ENCODE measurements around the gene CCDC175.

Gene CCDC175

DNA sequence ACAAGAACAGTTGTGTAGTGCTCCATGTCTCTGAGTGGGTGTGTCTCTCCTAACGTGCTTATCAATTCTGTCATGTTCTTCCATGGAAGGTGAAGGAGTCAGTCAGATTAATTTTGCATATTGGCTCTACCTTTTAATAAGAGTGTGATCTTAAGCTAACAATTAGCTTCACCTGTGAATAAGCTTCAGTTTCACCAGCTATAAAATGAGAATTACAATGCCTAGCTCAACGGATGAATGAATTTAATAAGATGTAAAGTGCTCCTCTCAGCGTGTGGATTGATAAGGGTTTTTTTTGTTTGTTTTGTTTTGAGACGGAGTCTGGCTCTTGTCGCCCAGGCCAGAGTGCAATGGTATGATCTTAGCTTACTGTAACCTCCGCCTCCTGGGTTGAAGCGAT is 32.7 kb downstream of the CCDC175 start:
- H3K4me1 ChIP-seq (ENCODE audit: low read length) = no peaks in the 10 kb centered on the region
- no peaks in the 10 kb centered on the region for H3K79me2 ChIP-seq (ENCODE audit: low read length)
- no peaks in the 10 kb centered on the region for H4K20me1 ChIP-seq (ENCODE audit: insufficient read depth, low read length)
- H3K4me2 ChIP-seq (ENCODE audit: low read depth, low read length) = no peak overlapping the region
- no peaks in the 10 kb centered on the region for H3K9me2 ChIP-seq (replicated peaks; ENCODE audit: insufficient read depth, low read length)
- TF ChIP-seq EZH2phosphoT487 (IDR thresholded peaks at IDR 0.05; ENCODE audit: low read length) = no peak
- TF ChIP-seq, protein P1, sequence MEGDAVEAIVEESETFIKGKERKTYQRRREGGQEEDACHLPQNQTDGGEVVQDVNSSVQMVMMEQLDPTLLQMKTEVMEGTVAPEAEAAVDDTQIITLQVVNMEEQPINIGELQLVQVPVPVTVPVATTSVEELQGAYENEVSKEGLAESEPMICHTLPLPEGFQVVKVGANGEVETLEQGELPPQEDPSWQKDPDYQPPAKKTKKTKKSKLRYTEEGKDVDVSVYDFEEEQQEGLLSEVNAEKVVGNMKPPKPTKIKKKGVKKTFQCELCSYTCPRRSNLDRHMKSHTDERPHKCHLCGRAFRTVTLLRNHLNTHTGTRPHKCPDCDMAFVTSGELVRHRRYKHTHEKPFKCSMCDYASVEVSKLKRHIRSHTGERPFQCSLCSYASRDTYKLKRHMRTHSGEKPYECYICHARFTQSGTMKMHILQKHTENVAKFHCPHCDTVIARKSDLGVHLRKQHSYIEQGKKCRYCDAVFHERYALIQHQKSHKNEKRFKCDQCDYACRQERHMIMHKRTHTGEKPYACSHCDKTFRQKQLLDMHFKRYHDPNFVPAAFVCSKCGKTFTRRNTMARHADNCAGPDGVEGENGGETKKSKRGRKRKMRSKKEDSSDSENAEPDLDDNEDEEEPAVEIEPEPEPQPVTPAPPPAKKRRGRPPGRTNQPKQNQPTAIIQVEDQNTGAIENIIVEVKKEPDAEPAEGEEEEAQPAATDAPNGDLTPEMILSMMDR (IDR thresholded peaks at IDR 0.05; ENCODE audit: low read length) = no peak
- TF ChIP-seq EZH2 (optimal IDR thresholded peaks at IDR 0.05; ENCODE audit: low read depth, low read length) = no peak
- H2AFZ ChIP-seq (ENCODE audit: low read length) = no peak overlapping the region
- no peaks in the 10 kb centered on the region for H3K27me3 ChIP-seq (replicated peaks; ENCODE audit: insufficient read depth, low read length)
- DNase-seq = no peak
- H3K4me3 ChIP-seq (ENCODE audit: low read length) = no peak overlapping the region
- H3K27ac ChIP-seq (ENCODE audit: low read length) = no peak overlapping the region
- no peaks in the 10 kb centered on the region for H3F3A ChIP-seq (ENCODE audit: insufficient read depth, low read length)
- no peak overlapping the region for H3K9ac ChIP-seq (ENCODE audit: low read length)
- H3K36me3 ChIP-seq (replicated peaks; ENCODE audit: insufficient read depth, low read length) = no peaks in the 10 kb centered on the region
- H3K9me3 ChIP-seq (replicated peaks; ENCODE audit: insufficient read depth, low read length) = no peaks in the 10 kb centered on the region

DNA sequence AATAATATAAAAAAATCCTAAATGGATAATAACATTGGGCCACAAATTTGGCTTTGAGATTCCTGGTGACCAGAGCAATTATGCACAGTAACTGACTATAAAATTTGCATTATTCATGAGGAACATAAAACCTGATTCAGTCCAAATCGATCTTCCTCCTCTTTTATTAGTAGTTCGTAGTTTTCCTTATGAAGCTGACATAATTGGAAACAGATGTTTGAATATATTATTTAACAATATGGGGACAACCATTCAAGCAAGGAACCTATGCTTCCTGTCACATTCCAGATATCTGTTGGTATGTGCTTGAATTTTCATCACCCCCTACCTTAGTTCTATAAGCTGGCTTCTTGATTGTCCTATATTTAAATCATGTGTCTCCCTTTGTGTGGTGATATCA is 34.9 kb downstream of the CCDC175 start:
- Histone ChIP-seq H3K9ac (ENCODE audit: low read length) (no peak overlapping the region), H3K9me2 (replicated peaks; ENCODE audit: insufficient read depth, low read length) (no peaks in the 10 kb centered on the region), H3K27me3 (replicated peaks; ENCODE audit: insufficient read depth, low read length) (no peaks in the 10 kb centered on the region), H3K9me3 (replicated peaks; ENCODE audit: insufficient read depth, low read length) (no peaks in the 10 kb centered on the region), H3K4me1 (ENCODE audit: low read length) (no peaks in the 10 kb centered on the region), H4K20me1 (ENCODE audit: insufficient read depth, low read length) (no peaks in the 10 kb centered on the region), H3K27ac (ENCODE audit: low read length) (no peak overlapping the region), H3K79me2 (ENCODE audit: low read length) (no peaks in the 10 kb centered on the region), H3K4me2 (ENCODE audit: low read depth, low read length) (no peak overlapping the region), H3K4me3 (ENCODE audit: low read length) (no peak overlapping the region), H3F3A (ENCODE audit: insufficient read depth, low read length) (no peaks in the 10 kb centered on the region), H3K36me3 (replicated peaks; ENCODE audit: insufficient read depth, low read length) (no peaks in the 10 kb centered on the region), H2AFZ (ENCODE audit: low read length) (no peak overlapping the region)
- DNase-seq = no peak
- TF ChIP-seq EZH2 (optimal IDR thresholded peaks at IDR 0.05; ENCODE audit: low read depth, low read length) (no peak), EZH2phosphoT487 (IDR thresholded peaks at IDR 0.05; ENCODE audit: low read length) (no peak)
- TF ChIP-seq, protein P1 (IDR thresholded peaks at IDR 0.05; ENCODE audit: low read length) = no peak

DNA sequence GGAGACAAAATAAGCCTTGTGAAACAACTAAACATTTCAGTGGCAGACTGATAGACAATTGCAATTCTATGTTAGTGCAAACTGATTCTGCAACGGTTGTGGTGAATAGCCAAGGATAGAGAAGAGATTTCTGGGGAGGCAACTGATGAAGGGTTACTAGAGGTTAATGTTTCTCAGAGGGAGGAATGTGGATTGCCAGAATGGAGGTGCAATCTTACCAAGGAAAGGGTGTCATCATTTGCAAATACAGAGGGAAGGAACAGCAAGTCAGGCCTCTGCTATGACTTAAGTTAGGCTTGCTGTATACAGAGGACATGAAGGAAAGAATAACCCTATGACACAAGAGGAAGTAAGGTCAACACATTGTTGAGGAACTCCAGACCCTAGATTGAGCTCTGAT is 35.8 kb downstream of the CCDC175 start:
- no peaks in the 10 kb centered on the region for H3F3A ChIP-seq (ENCODE audit: insufficient read depth, low read length)
- no peak overlapping the region for H3K4me3 ChIP-seq (ENCODE audit: low read length)
- H3K4me1 ChIP-seq (ENCODE audit: low read length) = no peaks in the 10 kb centered on the region
- no peaks in the 10 kb centered on the region for H3K27me3 ChIP-seq (replicated peaks; ENCODE audit: insufficient read depth, low read length)
- no peak overlapping the region for H2AFZ ChIP-seq (ENCODE audit: low read length)
- no peak overlapping the region for H3K9ac ChIP-seq (ENCODE audit: low read length)
- TF ChIP-seq EZH2phosphoT487 (IDR thresholded peaks at IDR 0.05; ENCODE audit: low read length) (no peak), EZH2 (optimal IDR thresholded peaks at IDR 0.05; ENCODE audit: low read depth, low read length) (no peak)
- TF ChIP-seq, protein P1 (IDR thresholded peaks at IDR 0.05; ENCODE audit: low read length) = no peak
- no peak for DNase-seq
- no peaks in the 10 kb centered on the region for H3K9me3 ChIP-seq (replicated peaks; ENCODE audit: insufficient read depth, low read length)
- no peaks in the 10 kb centered on the region for H3K9me2 ChIP-seq (replicated peaks; ENCODE audit: insufficient read depth, low read length)
- H3K27ac ChIP-seq (ENCODE audit: low read length) = no peak overlapping the region
- H3K4me2 ChIP-seq (ENCODE audit: low read depth, low read length) = no peak overlapping the region
- H3K36me3 ChIP-seq (replicated peaks; ENCODE audit: insufficient read depth, low read length) = no peaks in the 10 kb centered on the region
- H4K20me1 ChIP-seq (ENCODE audit: insufficient read depth, low read length) = no peaks in the 10 kb centered on the region
- H3K79me2 ChIP-seq (ENCODE audit: low read length) = no peaks in the 10 kb centered on the region
